Measurements from ENCODE around the gene LRCOL1.

- no peak for TF ChIP-seq CTCF (IDR thresholded peaks at IDR 0.05)
- TF ChIP-seq, protein P1, sequence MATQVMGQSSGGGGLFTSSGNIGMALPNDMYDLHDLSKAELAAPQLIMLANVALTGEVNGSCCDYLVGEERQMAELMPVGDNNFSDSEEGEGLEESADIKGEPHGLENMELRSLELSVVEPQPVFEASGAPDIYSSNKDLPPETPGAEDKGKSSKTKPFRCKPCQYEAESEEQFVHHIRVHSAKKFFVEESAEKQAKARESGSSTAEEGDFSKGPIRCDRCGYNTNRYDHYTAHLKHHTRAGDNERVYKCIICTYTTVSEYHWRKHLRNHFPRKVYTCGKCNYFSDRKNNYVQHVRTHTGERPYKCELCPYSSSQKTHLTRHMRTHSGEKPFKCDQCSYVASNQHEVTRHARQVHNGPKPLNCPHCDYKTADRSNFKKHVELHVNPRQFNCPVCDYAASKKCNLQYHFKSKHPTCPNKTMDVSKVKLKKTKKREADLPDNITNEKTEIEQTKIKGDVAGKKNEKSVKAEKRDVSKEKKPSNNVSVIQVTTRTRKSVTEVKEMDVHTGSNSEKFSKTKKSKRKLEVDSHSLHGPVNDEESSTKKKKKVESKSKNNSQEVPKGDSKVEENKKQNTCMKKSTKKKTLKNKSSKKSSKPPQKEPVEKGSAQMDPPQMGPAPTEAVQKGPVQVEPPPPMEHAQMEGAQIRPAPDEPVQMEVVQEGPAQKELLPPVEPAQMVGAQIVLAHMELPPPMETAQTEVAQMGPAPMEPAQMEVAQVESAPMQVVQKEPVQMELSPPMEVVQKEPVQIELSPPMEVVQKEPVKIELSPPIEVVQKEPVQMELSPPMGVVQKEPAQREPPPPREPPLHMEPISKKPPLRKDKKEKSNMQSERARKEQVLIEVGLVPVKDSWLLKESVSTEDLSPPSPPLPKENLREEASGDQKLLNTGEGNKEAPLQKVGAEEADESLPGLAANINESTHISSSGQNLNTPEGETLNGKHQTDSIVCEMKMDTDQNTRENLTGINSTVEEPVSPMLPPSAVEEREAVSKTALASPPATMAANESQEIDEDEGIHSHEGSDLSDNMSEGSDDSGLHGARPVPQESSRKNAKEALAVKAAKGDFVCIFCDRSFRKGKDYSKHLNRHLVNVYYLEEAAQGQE (IDR thresholded peaks at IDR 0.05; ENCODE audit: insufficient read depth in 1 of 2, low read depth in 2 of 2, low read length in 1 of 2), result no peak
Observed at GRCh38 chr12:132606927-132607326, 3.5 kb downstream of the LRCOL1 start.

All from Panc1 (cell line).